Measurements from ENCODE around the gene EFCAB5. TPM values are rescaled to one million over a fixed set of nuclear protein-coding genes. Genes with fewer than 3 reads are reported as not detected.

EFCAB5 gene
- total and polyA plus RNA-seq, 2 of the 8 experiments (the other 6 are each of a cell fraction or from before 2014, with no cell fraction given) = 0.05 to 0.34 TPM

- no peaks in the 10 kb centered on the region for H3K79me1 ChIP-seq (ENCODE audit: low read depth, low read length)
- no peak overlapping the region for H2BK12ac ChIP-seq (ENCODE audit: low read depth, low read length)
- no peak overlapping the region for H4K5ac ChIP-seq (ENCODE audit: insufficient read length, low read depth, low read length)
- no peak overlapping the region for H2AFZ ChIP-seq (ENCODE audit: low read length)
- no peak overlapping the region for H3K4ac ChIP-seq (replicated peaks; ENCODE audit: insufficient read length, low read depth, low read length)
- no peak for TF ChIP-seq ASH2L (IDR thresholded peaks at IDR 0.05; ENCODE audit: low read length)
- no peak for TF ChIP-seq PHF8 (conservative IDR thresholded peaks at IDR 0.05; ENCODE audit: low read depth, low read length)
- no peak for TF ChIP-seq POLR2AphosphoS5 (IDR thresholded peaks at IDR 0.05; ENCODE audit: low read depth, low read length)
- no peak for TF ChIP-seq TAF1 (IDR thresholded peaks at IDR 0.05; ENCODE audit: low read depth, low read length)
- TF ChIP-seq NRF1 (IDR thresholded peaks at IDR 0.05; ENCODE audit: low read depth, low read length) = no peak
- TF ChIP-seq NANOG (IDR thresholded peaks at IDR 0.05; ENCODE audit: insufficient read depth, low read depth, low read length, poor library complexity, severe bottlenecking) = no peak
- no peak for TF ChIP-seq TAF7 (optimal IDR thresholded peaks at IDR 0.05; ENCODE audit: borderline replicate concordance, low read depth, low read length)
- no peak for TF ChIP-seq POLR2A (IDR thresholded peaks at IDR 0.05; ENCODE audit: control extremely low read depth in 1 of 2, low read depth in 2 of 2, low read length in 2 of 2)
- TF ChIP-seq MAFK (IDR thresholded peaks at IDR 0.05; ENCODE audit: low read depth, low read length) = no peak
- TF ChIP-seq SIX5 (IDR thresholded peaks at IDR 0.05; ENCODE audit: low read depth, low read length) = no peak
- POLR2A ChIA-PET (ENCODE audit: partially characterized antibody) = no interaction called here
- no peak overlapping the region for H2BK5ac ChIP-seq (ENCODE audit: low read depth, low read length)
- no peak overlapping the region for H4K8ac ChIP-seq (ENCODE audit: extremely low read depth, insufficient read depth, low read length)
- H3K23me2 ChIP-seq (ENCODE audit: low read depth, low read length) = no peaks in the 10 kb centered on the region
- no peak overlapping the region for H2BK15ac ChIP-seq (ENCODE audit: low read length)
- H2BK120ac ChIP-seq (replicated peaks; ENCODE audit: low read depth, low read length) = no peak overlapping the region
- H3K4me2 ChIP-seq (ENCODE audit: insufficient read depth in 1 of 2, low read depth in 2 of 2, low read length in 2 of 2) = no peak overlapping the region
- H3K79me2 ChIP-seq (ENCODE audit: control insufficient read depth in 1 of 2, insufficient read depth in 2 of 2, low read length in 2 of 2) = peaks cover 0 to 14% of the 10 kb centered on the region in 2 experiments; a peak in 2 of 4 replicates
- peaks cover 0 to 6% of the 10 kb centered on the region in 2 experiments for H4K20me1 ChIP-seq (replicated peaks in 1 of 2; ENCODE audit: control insufficient read depth in 1 of 2, insufficient read depth in 2 of 2, low read length in 2 of 2)
- no peaks in the 10 kb centered on the region for H3K9me3 ChIP-seq (ENCODE audit: insufficient read depth in 2 of 2, low read depth in 1 of 2, low read length in 1 of 2)
- DNase-seq (ENCODE audit: low read depth in 1 of 2, low spot score in 2 of 2) (no peak), FAIRE-seq (no peak)
- H3K36me3 ChIP-seq (ENCODE audit: control insufficient read depth in 2 of 4, insufficient read depth in 4 of 4, low read length in 3 of 4) = no peaks in the 10 kb centered on the region
- 83% methylated on average over 3 of the region's 3 CpGs; no CpG with 5 or more reads in 1 of the 2 experiments for WGBS, 2 experiments (ENCODE audit: extremely low coverage in 1 of 2, insufficient coverage in 1 of 2, insufficient read length in 1 of 2, insufficient replicate concordance in 2 of 2, low coverage in 1 of 2, low lambda C conversion rate in 2 of 2, missing lambda C conversion rate in 1 of 2)
- H3K23ac ChIP-seq (ENCODE audit: insufficient read length) = no peak overlapping the region
- H3K14ac ChIP-seq (ENCODE audit: insufficient read length) = no peak overlapping the region
- H3K4me3 ChIP-seq (ENCODE audit: extremely low read depth in 1 of 4, insufficient read depth in 2 of 4, low read depth in 3 of 4, low read length in 4 of 4) = no peak overlapping the region
- CTCF ChIA-PET (ENCODE audit: partially characterized antibody) = interaction anchor here (0.6 to 1.9 kb wide), 9 partner anchors 10 to 289 kb away, joined by 3 to 5 read pairs (median 3); no protein-coding TSS in a partner anchor
- H2BK20ac ChIP-seq (ENCODE audit: low read length) = no peak overlapping the region
- H3K56ac ChIP-seq (replicated peaks; ENCODE audit: insufficient read length, low read depth, low read length) = no peak overlapping the region
- H3K9ac ChIP-seq (replicated peaks in 1 of 4; ENCODE audit: extremely low read depth in 1 of 4, low read depth in 3 of 4, low read length in 3 of 4) = no peak overlapping the region
- H3K4me1 ChIP-seq (replicated peaks in 1 of 4; ENCODE audit: control insufficient read depth in 3 of 4, insufficient read depth in 4 of 4, low read length in 3 of 4) = no peaks in the 10 kb centered on the region
- H2AK5ac ChIP-seq (ENCODE audit: low read depth, low read length) = no peak overlapping the region
- no peak overlapping the region for H4K91ac ChIP-seq (replicated peaks; ENCODE audit: insufficient read length, low read length)
- H3K27me3 ChIP-seq (replicated peaks in 1 of 4; ENCODE audit: control insufficient read depth in 3 of 4, extremely low read depth in 1 of 4, insufficient read depth in 3 of 4, low read length in 3 of 4) = no peaks in the 10 kb centered on the region
- H3K18ac ChIP-seq (ENCODE audit: extremely low read depth, low read length) = no peak overlapping the region
- no peak overlapping the region for H3K27ac ChIP-seq (ENCODE audit: low read depth, low read length)
Measured at GRCh38 chr17:29918922-29919856, 22.2 kb upstream of the EFCAB5 start.
